Astrocyte of the hippocampus (primary cell): ENCODE measurements around the gene ADH1C.
"Not testable (repeated sequence)": the region's sequence is repeated elsewhere in the genome, so short reads cannot be mapped to it uniquely, and the experiment has no call there.

ENCODE experiments used
- DNase-seq: peaks from one replicate; pipeline ENCODE4 v3.0.0; 2011; ENCODE audit warnings: low read depth, low spot score

The ADH1C gene

DNA sequence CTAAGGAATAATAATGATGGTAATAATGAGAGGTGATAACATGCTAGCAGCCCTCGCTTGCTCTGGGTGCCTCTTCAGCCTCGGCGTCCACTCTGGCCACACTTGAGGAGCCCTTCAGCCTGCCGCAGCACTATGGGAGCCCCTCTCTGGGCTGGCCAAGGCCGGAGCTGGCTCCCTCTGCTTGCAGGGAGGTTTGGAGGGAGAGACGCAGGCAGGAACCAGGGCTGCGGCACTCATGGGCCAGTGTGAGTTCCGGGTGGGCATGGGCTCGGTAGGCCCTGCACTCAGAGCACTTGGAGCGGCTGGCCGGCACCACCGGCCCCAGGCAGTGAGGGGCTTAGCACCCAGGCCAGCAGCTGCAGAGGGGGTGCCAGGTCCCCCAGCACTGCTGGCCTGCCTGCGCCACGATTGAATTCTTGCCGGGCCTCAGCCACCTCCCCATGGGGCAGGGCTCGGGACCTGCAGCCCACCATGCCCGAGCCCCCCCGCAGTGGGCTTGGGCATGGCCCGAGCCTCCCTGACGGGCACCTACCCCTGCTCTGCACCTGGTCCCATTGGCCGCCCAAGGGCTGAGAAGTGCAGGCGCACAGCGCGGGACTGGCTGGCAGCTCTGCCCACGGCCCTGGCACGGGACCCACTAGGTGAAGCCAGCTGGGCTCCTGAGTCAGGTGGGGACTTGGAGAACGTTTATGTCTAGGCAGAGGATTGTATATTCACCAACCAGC lies 7.1 kb upstream of the ADH1C start:
- no peak for DNase-seq

DNA sequence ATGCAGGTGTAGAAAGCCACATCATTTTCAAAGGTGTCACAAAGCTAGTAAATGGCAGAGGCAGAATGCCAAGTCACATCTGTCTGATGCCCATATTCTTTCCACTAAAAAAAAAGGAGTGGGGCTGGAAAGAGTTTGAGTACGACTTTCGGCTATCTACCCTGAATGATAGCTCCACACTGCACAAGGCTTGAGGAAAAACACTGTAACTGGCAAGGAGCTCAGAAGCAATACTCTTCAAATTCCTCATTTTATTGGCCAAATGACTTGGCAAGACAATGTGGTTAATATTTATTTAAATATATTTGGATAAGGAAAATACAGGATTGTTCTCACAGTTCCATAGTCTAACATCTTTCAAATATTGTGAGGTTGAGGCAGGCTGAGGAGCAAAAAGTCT lies 5.4 kb upstream of the ADH1C start:
- no peak for DNase-seq

GRCh38 chr4:99356992-99357391 lies 4.4 kb upstream of the ADH1C start:
- no peak for DNase-seq

DNA sequence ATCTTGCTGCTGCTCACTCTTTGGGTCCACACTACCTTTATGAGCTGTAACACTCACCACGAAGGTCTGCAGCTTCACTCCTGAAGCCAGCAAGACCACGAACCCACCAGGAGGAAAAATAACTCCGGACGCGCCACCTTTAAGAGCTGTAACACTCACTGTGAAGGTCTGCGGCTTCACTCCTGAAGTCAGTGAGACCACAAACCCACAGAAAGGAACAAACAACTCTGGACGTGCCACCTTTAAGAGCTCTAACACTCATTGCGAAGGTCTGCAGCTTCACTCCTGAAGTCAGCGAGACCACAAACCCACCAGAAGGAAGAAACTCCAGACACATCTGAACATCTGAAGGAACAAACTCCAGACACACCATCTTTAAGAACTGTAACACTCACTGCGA lies 3.6 kb upstream of the ADH1C start:
- not testable (repeated sequence) for DNase-seq

DNA sequence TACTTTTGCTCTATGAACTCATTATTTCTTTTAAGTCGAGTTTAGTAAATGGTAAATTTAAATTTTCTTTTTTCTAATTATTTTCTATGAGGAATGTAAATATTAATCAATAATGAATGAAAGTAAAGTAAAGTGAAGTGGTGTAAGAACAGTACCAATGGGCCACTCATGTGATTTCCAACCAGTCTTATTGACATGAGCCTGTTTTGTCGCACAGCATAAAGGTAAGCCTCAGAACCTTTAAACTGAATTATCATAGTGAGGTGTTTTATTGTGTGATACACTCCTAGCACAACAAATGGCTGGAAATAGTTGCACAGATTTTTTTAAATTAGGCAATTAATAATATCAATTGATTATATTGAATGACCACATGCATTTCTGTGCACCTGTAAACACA lies 1.1 kb downstream of the ADH1C start:
- DNase-seq: no peak

DNA sequence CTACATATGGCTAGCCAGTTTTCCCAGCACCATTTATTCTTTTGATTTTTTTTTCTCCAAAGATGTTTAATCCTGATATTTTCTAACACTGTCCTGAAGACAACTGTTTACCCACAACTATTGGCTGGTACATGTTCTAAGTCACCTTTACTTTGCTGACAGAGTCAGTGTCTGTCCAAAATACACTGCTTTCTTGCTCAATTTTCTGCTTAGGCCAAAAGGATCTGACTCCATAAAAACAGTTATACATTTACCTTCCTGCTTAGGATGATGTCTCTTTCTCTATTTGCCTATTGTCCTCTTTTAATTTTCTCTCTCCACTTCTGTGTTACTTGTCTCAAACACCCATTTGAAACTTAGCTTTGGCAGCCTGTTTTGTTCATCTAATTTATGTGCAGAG lies 3.2 kb downstream of the ADH1C start:
- no peak for DNase-seq

DNA sequence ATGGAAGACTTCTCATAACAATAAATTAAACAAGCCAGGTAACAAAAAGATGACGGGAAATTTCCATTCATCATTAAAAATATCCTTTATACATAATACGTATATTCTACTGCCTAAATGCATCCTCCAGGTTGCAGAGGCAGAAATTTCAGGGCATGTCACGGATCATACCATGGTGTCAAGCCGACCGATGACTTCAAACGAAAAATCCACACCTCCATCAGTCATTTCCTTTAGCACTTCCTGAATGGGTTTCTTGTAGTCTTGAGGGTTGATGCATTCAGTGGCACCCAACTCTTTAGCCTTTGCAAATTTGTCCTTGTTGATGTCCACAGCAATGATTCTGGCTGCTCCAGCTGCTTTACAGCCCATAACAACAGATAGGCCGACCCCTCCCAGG lies 9.9 kb downstream of the ADH1C start:
- DNase-seq: not testable (repeated sequence)

DNA sequence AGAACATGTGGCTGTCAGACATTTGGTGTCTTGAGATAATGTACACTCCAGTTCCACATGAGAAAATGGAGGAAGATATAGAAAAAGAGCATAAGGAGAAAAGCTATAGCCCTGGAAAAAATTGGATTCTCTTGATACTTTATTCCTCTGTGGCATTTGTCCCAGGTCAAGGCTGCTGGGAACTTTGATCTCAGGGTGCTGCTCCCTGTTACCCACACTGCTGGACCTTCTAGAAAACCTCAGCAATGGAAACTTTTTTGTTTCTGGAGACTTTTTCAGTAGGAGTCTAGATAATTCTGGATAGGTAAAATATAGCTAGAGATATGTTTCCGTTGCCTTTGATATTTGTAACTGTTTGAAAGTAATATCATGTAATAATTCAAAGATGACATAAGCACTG lies 11.1 kb downstream of the ADH1C start:
- DNase-seq: no peak

DNA sequence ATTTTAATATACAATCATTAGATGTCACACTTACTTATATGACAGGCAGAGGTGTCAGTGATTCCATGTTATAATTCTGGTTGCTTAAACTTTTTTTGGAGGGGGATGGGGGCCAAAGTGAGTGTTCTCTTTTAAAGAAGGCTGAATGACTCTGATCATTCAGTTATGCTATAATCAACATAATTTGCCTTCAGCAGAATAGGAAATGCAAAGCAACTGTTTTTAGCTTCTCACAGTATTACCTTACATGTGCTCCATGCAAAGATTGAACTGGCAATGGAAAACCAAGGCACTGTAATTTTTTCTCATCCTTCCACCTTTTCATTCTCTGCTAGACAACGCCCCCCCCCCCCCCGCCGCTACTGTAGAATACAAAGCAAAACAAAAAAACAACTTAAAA lies 13.4 kb downstream of the ADH1C start:
- no peak for DNase-seq

DNA sequence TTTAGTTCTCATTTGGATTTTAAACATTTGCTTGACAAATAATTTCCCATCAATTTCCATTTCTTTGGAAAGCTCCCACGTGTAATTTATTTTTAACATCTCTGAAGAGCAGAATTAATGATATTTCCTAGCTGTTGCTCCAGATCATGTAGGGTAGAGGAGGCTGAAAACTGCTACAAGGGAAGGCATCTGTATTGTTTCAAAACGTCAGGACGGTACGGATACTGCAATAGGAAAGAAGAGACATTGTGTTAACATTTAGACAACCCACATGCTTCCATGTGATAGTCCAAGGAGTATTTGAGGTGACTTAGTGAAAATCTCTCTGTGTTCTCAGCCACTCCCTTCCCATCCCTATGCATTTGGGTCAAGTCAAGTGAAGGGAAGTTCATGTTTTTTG lies 16.0 kb downstream of the ADH1C start:
- no peak for DNase-seq

GRCh38 chr4:99334880-99335279 lies 17.7 kb downstream of the ADH1C start:
- DNase-seq: no peak

- no peak for DNase-seq
Observed at GRCh38 chr4:99330648-99331047, 21.9 kb downstream of the ADH1C start.

DNA sequence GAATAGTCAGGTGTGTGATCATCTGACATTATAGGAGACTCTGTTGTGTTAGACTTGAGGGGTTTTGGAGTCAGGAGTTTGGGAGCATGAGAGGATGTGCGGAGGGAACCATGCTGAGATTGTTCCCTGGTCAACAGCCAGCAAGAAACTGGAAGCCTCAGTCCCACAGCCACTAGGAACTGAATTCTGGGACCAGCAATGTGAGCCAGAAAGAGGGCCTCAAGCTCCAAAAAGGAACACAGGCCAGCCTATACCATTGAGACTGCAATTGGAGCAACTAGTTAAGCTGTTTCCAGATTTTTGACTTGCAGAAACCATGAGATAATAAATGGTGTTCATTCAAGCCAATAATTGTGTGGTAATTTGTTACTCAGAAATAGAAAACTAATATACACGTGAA lies 22.7 kb downstream of the ADH1C start:
- no peak for DNase-seq

DNA sequence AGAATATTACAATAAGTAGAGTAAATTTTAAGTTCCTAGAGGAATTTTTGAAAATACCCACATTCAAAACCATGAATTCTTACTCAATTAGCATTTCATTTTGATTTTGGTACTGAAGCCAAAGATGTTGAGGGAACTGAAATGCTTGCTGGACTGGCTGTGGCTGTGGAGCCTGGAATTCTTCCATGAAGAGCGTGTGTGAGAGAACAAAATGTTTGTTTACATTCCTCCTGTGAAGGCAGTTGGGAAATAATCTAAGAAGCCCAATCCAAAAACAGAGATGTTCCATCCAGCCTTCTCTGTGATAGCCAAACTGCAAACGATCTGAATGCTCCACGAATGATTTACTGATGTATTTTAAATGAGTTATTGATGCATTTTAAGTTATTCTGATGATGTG lies 27.6 kb downstream of the ADH1C start:
- DNase-seq: peak; percentile 80

DNA sequence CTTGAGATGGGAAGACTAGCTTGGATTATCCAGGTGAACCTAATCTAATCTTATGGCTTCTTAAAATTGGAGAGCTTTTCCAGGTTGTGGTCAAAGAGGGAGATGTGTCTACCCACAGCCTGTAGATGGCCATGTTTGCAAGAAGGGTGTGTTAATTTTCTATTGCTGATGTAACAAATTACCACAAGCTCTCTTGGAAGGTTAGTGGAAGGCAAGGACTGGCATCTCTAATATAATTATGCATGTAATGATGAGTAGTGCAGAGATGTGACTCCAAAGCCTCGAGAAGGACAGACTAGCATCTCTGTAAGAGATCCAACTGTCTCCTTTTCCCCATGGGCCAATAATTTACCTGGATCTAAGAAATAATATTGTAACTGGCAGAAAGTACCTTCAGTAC lies 28.2 kb downstream of the ADH1C start:
- no peak for DNase-seq

DNA sequence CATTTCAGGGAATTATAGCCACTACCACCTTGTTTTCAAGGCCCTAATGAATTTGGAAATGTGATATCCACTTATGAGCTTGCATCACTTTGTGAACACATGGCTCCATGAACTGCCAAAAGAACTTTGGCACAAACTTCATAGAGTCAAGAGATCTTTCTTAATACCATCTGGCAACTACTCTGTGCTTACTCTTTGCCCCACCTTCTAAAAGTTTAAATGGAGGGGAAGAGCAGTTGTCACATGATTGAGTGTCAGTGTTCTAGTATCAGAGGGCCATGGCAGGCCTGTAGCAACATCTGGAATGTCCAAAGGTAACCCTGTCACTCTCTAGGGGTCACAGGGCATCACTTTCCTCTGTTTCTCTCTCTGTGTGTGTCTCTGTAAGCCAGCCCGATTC lies 28.8 kb downstream of the ADH1C start:
- no peak for DNase-seq

- no peak for DNase-seq
Observed at GRCh38 chr4:99321241-99322191, 31.0 kb downstream of the ADH1C start, which contains the start of gene ADH1B. ADH1B (minus strand) TSS chr4:99321401; CDS start chr4:99321331, 70 bp downstream.

DNA sequence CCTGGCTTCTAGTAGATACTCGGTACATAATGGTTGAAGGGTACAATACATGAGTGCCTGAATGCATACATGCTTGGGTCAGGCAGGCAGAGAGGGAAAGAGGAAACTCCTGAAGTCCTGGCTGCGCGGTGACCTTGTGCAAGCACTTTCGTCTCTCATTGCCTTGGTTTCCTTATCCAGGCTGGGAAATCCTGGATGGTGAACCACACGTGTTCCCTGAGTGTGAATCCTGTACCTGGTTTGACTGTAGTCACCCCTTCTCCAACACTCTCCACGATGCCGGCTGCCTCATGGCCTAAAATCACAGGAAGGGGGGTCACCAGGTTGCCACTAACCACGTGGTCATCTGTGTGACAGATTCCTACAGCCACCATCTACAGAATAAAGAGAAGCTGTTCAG lies 34.7 kb downstream of the ADH1C start:
- DNase-seq: not testable (repeated sequence)

- DNase-seq: no peak
Observed at GRCh38 chr4:99317354-99317753, 35.2 kb downstream of the ADH1C start.

- DNase-seq: no peak
Observed at GRCh38 chr4:99315839-99316238, 36.7 kb downstream of the ADH1C start.

GRCh38 chr4:99314211-99314610 lies 38.3 kb downstream of the ADH1C start:
- DNase-seq: no peak

DNA sequence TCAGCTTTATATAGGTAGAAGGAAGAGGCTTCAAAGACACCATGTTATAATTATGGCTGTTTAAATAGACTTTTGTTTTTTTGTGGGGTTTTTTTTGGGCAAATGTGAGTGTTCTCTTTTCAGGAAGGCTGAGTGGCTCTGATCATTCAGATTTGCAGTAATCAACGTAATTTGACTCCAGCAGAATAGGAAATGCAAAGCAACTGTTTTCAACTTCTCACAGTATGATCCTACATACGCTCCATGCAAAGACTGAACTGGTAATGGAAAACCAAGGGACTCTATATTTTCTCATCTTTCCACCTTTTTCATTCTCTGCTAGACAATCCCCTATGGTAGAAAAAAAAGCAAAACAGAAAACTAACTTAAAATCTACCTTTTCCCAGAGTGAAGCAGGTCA lies 42.2 kb downstream of the ADH1C start:
- DNase-seq: no peak
